PC-9 (cell line): ENCODE results near the gene GPR68.

ENCODE experiments used
- EZH2 ChIP-seq: fragments of 200-600 bp; sonication (generic); IDR thresholded peaks from 2 replicates; pipeline ENCODE4 v1.8.0; 2017; ENCODE audit warnings: antibody characterized with exemption, low read depth
- TF ChIP-seq, protein P1 (sequence below): fragments of 200-600 bp; sonication (generic); conservative IDR thresholded peaks from 2 replicates; pipeline ENCODE4 v1.6.1; 2017; ENCODE audit warnings: mixed run types, antibody characterized with exemption, mild to moderate bottlenecking, moderate library complexity

DNA sequence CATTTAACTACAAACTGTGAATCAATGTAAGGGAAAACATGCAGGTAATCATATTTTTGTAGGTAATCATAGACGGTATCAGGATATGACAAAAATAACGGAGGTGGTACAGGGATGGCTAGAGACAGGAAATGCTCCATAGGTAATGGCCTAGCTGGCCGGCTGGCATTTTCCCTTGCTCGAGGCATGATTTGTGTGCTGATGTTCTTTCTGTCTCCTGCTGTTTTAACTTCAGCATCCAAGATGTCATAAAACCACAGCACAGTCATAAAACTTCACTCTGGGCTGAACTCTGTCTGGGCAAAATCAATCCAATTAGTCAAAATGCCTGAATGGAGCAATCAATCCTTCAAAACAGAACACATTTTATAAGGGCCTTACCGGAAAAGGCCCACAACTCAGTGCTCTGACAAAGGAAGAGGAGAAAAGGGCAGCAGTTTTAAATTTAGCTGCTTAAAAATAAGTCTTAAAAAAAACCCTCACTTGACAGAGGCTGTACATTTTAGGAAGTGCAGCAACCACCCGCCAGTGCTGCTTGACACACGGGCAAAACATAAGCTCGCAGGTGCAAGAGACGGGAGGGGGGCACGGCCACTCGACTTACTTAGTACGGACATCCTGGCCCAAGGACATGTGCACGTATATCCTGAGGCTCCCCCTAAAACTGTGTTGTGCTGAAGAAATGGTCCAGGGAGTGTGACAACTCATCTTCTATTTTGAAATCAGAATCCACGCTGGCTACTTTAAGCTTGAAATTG, 40.5 kb upstream of the GPR68 start:
- TF ChIP-seq, protein P1, sequence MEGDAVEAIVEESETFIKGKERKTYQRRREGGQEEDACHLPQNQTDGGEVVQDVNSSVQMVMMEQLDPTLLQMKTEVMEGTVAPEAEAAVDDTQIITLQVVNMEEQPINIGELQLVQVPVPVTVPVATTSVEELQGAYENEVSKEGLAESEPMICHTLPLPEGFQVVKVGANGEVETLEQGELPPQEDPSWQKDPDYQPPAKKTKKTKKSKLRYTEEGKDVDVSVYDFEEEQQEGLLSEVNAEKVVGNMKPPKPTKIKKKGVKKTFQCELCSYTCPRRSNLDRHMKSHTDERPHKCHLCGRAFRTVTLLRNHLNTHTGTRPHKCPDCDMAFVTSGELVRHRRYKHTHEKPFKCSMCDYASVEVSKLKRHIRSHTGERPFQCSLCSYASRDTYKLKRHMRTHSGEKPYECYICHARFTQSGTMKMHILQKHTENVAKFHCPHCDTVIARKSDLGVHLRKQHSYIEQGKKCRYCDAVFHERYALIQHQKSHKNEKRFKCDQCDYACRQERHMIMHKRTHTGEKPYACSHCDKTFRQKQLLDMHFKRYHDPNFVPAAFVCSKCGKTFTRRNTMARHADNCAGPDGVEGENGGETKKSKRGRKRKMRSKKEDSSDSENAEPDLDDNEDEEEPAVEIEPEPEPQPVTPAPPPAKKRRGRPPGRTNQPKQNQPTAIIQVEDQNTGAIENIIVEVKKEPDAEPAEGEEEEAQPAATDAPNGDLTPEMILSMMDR: no peak
- TF ChIP-seq EZH2: no peak
